Measurements from ENCODE around the gene LIPK.
"Not testable (repeated sequence)": the region's sequence is repeated elsewhere in the genome, so short reads cannot be mapped to it uniquely, and the experiment has no call there.

The LIPK gene, protein sequence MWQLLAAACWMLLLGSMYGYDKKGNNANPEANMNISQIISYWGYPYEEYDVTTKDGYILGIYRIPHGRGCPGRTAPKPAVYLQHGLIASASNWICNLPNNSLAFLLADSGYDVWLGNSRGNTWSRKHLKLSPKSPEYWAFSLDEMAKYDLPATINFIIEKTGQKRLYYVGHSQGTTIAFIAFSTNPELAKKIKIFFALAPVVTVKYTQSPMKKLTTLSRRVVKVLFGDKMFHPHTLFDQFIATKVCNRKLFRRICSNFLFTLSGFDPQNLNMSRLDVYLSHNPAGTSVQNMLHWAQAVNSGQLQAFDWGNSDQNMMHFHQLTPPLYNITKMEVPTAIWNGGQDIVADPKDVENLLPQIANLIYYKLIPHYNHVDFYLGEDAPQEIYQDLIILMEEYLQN

DNA sequence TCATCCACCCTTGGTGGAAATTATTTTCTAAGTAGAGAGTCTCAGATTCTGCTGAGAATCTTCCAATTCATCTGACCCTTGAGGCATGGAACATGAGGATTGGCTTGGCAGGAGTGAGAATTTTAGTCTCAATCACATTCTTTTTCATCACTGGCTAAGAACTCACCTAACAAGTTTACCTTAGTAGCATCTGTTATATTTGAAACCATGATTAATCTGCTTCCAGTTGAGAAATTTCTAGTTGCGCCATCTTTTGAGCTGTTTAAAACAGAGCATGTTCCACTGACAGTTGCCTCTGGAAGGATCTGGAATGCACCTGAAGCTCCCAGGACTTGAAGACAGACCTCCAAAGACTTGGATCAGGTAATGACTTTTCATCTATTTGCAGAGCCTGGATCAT, at the start of gene LIPK:
LIPK (plus strand) TSS at position 292 of the 400 bp plus-strand sequence. CDS start 18,295 bp downstream, outside the sequence.
- DNase-seq, result no peak

DNA sequence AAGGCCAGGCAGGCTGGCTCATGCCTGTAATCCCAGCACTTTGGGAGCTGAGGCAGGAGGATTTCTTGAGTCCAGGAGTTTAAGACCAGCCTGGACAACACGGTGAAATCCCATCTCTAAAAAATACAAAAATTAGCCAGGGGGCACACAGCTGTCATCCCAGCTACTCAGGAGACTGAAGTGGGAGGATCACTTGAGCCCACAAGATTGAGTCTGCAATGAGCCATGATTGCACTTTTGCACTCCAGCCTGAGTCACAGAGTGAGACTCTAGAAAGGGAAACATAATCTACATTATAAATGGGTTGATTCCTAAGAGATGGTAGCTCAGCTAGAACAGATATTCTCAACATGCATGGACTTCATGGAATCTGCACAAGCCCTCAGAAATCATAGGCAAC, 48.1 kb upstream of the LIPK start:
- no peak for DNase-seq

DNA sequence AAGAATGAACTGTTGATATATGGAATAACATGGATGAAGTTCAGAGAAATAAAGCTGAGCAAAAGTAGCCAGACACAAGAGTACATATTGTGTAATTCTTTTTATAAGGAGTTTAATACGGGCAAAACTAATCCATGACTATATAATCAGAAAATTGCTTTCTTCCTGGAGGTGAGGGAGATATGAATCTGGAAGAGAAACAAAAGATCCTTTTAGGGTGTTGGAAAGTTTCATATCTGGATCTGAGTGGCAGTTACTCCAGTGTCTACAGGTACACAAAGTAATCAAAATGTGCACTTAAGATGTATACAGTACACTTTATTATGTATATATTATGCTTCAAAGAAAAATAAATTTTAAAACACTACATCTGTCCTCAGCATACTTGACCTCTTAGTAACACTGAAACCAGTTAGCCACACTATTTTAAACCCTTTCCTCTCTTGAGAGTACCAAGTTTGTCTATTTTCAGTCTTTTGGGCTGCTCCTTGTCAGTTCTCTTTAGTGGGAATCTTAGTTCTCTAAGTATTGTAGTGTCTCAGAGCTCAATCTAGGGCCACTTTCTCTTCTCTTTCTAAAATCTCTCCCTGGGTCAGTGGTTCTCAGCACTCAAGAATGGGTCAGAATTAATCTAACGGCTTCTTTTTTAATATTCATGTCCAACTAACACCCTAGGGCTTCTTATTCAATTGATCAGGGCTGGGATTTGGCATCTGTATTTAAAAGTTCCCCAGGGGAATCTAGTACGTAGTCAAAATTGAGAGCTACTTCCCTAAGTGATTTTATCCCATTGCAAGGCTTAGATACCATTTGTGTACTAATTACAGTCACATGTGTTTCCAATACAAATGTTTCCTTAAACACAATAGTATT, 46.1 kb upstream of the LIPK start:
- no peak for DNase-seq

DNA sequence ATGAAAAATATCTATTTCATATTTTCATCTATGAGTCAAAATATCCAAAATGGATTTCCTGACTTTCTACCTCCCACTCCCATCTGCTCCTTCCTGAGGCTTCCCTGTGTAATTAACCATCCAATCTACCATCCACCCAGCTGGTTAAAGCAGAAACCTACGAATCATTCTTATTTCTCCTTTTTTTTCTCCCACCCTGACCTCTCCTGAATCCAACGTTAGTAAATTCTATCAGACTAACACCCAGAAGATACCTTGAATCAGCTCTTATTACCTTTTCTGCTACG, 45.5 kb upstream of the LIPK start:
- no peak for DNase-seq

DNA sequence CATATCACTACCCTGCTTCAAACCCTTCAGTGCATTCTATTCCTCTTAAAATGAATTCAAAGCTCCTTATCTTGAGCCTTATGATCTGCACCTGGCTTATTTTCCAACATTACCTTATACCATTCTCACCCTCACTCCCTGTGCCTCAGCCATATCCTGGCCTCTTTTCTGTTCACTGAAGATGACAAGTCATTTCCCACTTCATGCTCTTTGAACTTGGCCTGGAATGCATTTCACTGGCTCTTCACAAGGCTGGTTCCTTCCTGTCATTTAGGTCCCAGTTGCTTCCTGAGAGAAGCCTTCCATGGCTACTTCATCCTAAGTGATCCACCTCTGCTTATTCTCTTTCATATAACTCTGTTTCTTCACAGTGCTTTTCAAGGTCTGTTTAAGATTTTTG, 45.0 kb upstream of the LIPK start:
- DNase-seq, result no peak

DNA sequence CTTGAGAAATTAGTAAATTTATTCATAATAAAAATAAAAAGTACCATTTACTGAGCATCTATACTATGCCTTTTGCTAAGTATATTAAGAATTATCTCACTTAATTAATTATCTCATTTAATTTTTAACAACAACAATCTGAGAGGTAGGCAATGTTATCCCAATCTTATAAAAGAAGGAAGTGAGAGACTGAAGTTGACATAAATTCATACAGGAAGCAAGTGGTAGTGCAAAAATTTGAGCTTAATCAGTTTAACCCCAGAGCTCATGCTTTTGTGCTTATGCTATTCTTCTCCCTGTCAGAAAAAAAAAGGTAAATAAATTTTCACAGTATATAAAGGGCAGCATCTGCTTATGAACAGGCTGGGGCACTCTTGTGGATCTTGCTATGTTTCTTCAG, 44.5 kb upstream of the LIPK start:
- no peak for DNase-seq

DNA sequence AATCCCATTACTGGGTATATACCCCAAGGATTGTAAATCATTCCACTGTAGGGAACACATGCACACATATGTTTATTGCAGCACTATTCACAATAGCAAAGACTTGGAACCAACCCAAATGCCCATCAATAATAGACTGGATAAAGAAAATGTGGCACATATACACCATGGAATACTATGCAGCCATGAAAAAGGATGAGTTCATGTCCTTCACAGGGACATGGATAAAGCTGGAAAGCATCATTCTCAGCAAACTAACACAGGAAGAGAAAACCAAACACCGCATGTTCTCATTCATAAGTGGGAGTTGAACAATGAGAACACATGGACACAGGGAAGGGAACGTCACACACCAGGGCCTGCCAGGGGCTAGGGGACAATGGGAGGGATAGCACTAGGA, 42.9 kb upstream of the LIPK start:
- not testable (repeated sequence) for DNase-seq

DNA sequence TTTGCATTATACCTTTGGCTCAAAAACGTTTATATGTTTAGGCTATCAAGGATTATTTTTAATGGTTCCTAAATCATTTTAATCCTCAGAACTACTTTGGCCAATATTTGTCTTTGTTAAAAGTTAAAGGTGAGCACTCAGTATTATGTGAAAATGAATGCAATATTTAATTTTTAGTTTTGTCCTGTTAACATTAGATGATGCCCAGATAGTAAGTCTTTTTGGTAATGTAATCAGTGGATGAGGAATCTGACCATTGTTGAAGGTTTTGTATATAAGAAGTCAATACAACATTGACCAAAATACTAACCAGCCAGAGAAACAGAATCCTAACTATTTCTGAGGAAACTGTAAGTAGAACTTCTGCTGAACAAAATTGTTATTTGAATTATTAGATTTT, 41.9 kb upstream of the LIPK start, which contains the start of gene LIPF:
LIPF (plus strand) TSS at position 301 of the 400 bp plus-strand sequence. CDS start 2,856 bp downstream, outside the sequence.
- no peak for DNase-seq

DNA sequence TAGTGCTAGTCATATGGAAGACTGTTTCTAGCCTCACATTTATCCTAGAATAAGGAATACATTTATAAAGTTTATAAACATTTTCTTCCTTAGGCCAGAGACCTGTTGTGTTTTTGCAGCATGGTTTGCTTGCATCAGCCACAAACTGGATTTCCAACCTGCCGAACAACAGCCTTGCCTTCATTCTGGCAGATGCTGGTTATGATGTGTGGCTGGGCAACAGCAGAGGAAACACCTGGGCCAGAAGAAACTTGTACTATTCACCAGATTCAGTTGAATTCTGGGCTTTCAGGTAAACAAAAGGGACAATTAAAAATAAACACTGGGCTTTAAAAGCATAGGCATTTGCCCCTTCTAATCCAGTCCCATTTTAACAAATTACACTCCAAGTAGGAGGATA, 37.6 kb upstream of the LIPK start:
- DNase-seq, result no peak

DNA sequence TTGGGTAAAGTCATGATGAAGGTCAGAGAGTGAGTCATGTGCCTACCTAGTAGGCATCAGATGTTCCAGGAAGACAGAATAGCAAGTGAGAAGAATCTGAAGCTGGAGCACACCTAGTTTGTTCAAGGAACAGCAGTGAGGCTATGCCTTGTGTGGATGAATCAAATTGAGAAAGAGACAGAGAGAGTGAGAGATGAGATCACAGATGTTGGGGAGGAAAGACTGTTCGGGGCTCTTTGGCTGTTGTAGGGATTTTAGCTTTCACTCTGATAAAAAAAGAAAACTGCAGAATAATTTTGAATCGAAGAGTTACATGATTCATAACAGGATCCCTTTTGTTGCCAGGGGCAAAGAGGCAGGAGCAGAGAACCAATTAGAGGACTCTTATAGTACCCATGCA, 35.6 kb upstream of the LIPK start:
- DNase-seq, result no peak

DNA sequence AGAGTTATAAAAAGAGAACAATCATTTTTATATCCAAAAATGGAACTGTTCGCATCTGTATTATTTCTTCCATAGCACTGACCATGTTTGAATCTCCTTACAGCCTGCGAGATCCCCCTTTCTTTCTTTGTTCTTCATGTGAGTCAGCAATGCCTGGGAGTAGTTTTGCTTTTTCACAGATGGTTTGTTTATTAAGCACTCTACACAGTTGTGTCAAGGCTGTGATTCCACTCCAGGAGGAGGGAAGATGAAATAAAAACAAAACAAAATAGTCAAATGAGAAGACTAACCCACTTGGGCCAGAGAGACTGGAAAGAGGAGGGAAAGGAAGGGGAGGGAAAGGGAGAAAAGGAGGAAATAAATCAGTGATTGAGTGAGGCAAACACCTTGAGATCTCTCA, 34.0 kb upstream of the LIPK start:
- DNase-seq, result no peak

DNA sequence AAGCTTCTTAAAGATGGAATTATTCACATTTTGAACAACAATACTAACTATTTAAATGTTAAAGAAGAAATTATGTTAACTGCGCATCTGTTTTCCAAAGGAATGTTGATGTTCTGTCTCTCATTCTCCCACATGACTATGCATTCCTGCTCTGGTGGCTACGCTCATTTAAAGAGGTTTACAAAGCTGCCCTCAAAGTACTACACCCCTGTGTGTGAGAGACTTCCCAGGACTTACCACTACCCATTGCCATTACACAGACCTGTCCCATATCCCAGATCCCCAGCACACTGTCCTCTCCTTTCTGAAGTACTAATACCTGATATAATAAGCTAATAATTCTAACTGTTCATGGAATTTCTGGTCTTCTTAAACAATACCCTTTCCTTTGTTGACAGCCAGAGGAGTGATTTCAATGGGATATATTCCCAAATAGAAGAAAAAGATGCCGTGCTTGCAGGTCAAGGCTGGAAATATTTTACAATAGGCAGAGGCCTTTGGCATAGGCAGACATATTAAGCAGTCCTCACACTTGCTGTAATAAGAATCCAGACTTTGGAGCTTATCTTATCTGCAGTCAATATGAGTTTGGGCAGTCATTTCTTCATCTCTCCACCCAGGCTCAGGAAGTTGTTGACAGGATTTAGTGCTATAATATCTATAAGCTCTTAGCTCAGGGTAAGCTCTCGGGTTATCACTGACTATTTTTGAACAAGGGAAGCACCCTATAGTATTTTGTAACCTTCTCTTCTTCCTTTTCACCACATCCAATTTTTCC, 29.6 kb upstream of the LIPK start:
- no peak for DNase-seq

DNA sequence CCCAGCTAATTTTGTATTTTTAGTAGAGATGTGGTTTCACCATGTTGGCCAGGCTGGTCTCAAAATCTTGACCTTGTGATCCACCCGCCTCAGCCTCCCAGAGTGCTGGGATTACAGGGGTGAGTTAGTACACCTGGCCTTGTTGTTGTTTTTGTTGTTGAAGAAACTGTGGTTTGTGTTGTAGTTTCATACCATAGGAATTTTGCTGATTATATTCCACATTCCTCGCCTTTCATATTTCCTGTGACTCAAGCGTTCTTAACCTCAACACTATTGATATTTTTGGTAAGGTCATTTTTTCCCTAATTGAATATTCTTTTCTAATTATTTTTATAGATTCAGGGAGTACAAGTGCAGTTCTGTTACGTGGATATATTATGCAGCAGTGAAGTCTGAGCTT, 25.1 kb upstream of the LIPK start:
- DNase-seq, result no peak

DNA sequence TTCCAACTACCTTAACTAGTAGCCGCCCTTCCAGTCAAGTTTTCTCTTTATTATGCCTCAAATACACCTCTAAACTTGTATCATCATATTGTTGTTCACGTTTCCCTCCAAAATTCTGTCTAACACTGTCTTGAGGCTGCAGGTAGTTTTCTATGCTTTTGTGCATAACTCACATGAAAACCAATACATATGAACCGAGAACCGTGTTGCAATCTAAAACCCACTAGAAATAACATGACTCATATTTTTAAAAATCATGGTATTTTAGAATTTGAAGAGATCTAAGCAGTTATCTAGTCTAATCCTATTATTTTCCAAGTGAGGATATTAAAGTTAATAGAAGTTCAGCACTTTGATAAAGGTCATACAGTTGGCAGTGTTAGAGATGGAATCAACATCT, 23.6 kb upstream of the LIPK start:
- DNase-seq, result no peak

DNA sequence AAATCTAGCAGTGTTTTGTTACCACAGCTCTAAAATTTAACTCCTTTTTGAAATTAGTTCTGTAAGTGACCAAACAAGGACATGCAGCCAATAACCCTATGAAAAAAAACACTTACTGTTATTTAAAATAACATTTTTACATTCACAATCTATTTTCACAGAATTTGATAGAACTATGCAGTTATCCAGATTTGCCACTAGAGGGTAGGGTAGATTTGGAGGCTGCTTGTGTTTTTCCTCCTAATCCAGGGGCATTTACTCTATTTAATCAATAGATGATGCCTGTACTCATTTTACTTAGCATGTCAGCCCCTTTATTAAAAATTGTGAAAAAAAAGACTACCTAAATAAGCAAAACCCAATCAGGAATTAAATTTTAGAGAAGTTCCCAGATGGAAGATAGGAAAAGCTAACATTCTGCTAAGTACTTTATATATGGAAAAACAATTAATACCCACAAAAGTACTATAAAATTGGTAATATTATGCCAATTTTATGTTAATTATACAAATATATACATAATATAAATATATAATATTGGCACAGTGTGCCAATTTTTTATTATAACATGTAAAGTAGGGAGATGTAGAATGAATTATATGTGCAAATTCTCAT, 18.1 kb upstream of the LIPK start:
- DNase-seq, result peak; percentile 28

DNA sequence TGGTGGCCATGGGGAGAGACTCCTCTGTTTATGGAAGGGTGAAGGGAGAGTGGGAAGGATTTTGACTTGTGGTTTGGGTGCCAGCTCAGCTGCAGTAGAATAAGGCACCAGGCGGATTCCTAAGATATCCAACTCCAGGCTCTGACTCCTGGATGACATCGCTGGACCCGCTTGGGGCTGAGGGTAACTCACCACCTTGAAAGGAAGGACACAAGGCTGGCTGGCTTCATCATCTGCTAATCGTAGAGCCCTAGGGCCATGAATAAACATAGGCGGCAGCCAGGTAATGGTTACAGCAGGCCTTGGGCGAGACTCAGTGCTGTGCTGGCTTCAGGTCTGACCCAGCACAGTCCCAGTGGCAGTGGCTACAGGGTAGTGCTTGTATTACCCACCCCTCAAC, 16.7 kb upstream of the LIPK start:
- DNase-seq, result no peak

DNA sequence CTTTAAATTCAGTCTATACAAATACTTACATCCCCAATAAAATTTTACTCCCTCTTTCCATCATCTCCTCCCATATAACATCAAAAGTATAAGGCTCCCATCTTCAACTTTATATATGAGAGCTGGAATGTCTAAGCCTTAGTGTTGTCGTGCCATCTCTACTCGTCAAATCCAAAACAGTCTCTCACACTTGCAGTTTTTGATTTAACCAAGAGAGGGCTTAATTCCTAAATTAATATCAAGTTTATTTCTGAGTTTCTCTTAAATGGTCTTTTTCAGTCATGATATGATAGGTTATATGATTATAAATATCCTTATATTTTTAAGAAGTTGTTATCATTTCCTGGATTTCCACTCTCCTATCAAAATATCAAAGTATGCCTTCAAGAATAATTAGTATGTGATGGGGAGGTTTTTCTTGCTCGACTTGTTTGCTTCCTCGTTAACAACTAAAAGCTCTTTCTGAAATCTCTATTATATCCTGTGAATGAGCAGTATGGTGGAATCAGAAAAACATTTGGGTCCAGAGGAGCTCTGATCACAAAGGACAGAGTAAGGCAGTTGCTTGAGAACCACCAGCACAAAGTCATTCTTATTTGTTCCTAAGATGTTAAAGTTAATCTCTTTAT, 12.5 kb upstream of the LIPK start:
- DNase-seq, result no peak

DNA sequence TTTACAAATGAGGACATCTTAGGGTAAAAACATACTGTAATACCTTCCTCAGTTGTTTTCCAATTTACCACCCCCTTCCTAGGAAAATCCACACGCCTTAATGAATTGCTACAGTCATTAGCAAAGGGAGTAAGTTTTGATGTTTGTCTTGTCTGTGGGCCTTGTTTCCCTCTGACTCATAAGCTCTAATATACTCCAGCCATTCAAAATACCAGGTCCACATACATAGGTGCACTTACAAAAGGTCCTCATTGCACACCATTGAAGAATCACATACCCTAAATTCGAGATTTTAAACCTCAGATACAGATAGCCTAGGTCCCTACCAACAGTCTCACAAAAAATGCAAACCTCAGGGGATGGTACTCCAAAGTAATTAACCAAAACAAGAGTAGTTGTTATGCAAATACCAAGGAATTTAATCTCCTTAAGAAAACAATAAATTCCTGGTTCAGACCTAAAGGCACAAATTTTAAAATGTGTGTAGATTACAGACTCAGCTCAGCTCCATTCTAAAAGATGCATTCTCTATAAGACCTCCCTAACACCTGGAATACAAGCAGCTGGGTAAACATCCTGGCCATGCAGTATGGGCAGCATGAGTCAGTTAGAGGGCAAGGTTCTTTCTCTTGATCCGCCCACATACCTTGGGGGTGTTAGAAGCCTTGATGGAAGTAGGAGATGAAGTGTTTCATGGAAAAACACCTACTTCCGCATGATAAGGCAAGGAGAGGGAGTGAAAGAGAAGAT, 3.0 kb upstream of the LIPK start:
- DNase-seq, result no peak

DNA sequence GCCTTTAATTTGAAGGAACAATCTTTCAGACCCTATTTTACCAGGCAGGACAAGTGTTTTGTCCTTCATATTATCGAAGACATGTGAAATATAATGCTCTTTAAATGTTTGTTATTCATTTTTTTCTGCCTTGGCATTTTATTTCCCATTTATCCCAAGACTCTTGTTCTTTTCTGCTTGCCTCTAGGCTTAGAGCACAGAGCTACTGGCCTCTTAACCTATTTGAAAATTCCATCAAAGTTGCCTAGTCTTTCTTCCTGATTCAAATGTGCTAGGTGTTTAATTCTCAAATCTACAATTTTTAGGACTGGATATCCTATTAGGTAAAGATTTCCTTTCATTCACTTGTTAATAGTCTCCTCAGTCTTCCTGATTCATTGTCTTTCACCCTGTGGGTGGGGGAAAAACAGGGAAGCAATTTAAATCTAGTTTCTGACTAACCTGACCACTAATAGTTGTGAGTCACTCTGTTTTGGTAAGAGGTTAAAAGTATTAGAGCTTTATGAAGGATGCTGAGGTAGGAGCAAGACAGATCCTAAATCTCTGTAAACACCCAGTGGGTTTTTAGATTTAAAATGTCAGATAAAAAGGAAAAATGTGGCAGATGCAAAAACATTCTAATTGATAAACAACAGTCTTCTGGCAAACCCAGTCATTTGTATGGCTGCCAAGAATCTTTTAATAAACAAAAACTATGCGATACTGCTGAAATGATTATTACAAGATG, 1.5 kb downstream of the LIPK start:
- no peak for DNase-seq

DNA sequence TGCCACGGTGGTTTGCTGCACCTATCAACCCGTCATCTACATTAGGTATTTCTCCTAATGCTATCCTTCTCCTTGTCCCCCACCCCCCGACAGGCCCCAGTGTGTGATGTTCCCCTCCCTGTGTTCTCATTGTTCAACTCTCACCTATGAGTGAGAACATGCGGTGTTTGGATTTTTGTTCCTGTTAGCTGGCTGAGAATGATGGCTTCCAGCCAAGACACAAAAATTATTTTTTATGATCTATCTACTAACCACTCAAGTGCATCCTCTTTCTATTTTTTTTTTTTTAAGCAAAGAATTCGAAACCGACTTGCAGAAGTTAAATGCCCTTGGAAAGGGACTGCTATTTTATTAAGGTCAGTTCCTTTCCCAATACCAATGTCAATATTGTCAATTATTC, 3.3 kb downstream of the LIPK start:
- not testable (repeated sequence) for DNase-seq

DNA sequence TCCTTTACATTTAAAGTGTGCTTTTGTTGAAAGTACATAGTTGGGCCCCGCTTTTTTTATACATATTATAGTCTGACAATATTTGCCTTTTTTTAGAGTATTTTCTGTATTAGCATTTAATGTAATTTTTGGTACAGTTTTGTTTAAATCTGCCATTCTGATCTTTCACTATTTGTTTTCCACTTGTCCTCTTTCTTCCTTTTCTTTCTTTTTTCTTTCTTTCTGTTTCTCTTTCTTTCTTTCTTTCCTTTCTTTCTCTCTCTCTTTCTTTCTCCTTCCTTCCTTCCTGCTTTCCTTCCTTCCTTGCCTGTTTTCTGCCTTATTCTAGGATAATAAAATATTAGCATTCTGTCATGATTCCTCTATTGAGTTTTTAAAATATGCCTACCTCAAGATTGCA, 9.5 kb downstream of the LIPK start:
- no peak for DNase-seq

Data from CD4-positive, alpha-beta T cell treated with Interleukin-10 for 1 hour (primary cell).